ENCODE data around the gene ERC2.

Gene ERC2

GRCh38 chr3:55655544-55655943 is 812.7 kb downstream of the ERC2 start:
- no peak for TF ChIP-seq CTCF (IDR thresholded peaks at IDR 0.05; ENCODE audit: unreplicated experiment in 3 of 3)
- H3K4me1 Mint-ChIP-seq = peaks cover 15% of the 10 kb centered on the region
- H3K27ac Mint-ChIP-seq = no peak overlapping the region
- H3K36me3 Mint-ChIP-seq (ENCODE audit: low read depth) = no peaks in the 10 kb centered on the region
- H3K4me3 Mint-ChIP-seq = no peak overlapping the region
- H3K9me3 Mint-ChIP-seq = no peaks in the 10 kb centered on the region
- no peaks in the 10 kb centered on the region for H3K27me3 Mint-ChIP-seq (ENCODE audit: low read depth)

- H3K4me1 Mint-ChIP-seq = peaks cover 22% of the 10 kb centered on the region
- TF ChIP-seq CTCF (IDR thresholded peaks at IDR 0.05; ENCODE audit: unreplicated experiment in 3 of 3) = no peak
- no peaks in the 10 kb centered on the region for H3K36me3 Mint-ChIP-seq (ENCODE audit: low read depth)
- H3K27ac Mint-ChIP-seq = peak overlapping the region in 1 of 3 experiments; percentile 67
- no peak overlapping the region for H3K4me3 Mint-ChIP-seq
- no peaks in the 10 kb centered on the region for H3K27me3 Mint-ChIP-seq (ENCODE audit: low read depth)
- H3K9me3 Mint-ChIP-seq = no peaks in the 10 kb centered on the region
Observed at GRCh38 chr3:55654123-55654760, 814.0 kb downstream of the ERC2 start.

- Mint-ChIP-seq H3K27ac (no peak overlapping the region), H3K4me1 (peaks cover 44% of the 10 kb centered on the region), H3K9me3 (no peaks in the 10 kb centered on the region), H3K27me3 (ENCODE audit: low read depth) (peaks cover 4% of the 10 kb centered on the region), H3K36me3 (ENCODE audit: low read depth) (no peaks in the 10 kb centered on the region), H3K4me3 (no peak overlapping the region)
- no peak for TF ChIP-seq CTCF (IDR thresholded peaks at IDR 0.05; ENCODE audit: unreplicated experiment in 3 of 3)
Observed at GRCh38 chr3:55651011-55651410, 817.3 kb downstream of the ERC2 start.

GRCh38 chr3:55650011-55650410 is 818.3 kb downstream of the ERC2 start:
- TF ChIP-seq CTCF (IDR thresholded peaks at IDR 0.05; ENCODE audit: unreplicated experiment in 3 of 3) = no peak
- Mint-ChIP-seq H3K27me3 (ENCODE audit: low read depth) (peaks cover 4% of the 10 kb centered on the region), H3K9me3 (no peaks in the 10 kb centered on the region)

GRCh38 chr3:55649554-55649953 is 818.7 kb downstream of the ERC2 start:
- no peak for TF ChIP-seq CTCF (IDR thresholded peaks at IDR 0.05; ENCODE audit: unreplicated experiment in 3 of 3)
- no peaks in the 10 kb centered on the region for H3K36me3 Mint-ChIP-seq (ENCODE audit: low read depth)
- peaks cover 4% of the 10 kb centered on the region for H3K27me3 Mint-ChIP-seq (ENCODE audit: low read depth)
- H3K4me3 Mint-ChIP-seq = no peak overlapping the region
- H3K27ac Mint-ChIP-seq = no peak overlapping the region
- H3K9me3 Mint-ChIP-seq = no peaks in the 10 kb centered on the region
- peaks cover 52% of the 10 kb centered on the region for H3K4me1 Mint-ChIP-seq

More at GRCh38 chr3:55650011-55650410, 818.3 kb downstream of the ERC2 start:
- Mint-ChIP-seq H3K36me3 (ENCODE audit: low read depth) (no peaks in the 10 kb centered on the region), H3K4me1 (peaks cover 53% of the 10 kb centered on the region), H3K27ac (peak overlapping the region in 2 of 3 experiments; percentile 1 to 24), H3K4me3 (no peak overlapping the region)
